Hepatocyte (in vitro differentiated cells): ENCODE results near the gene GLIPR1L1. TPM values are rescaled to one million over a fixed set of nuclear protein-coding genes. Genes with fewer than 3 reads are reported as not detected.

Experiments
- DNase-seq: peaks from one replicate; pipeline ENCODE4 v3.0.0-alpha.2; 2016; ENCODE audit warnings: low spot score
- H2AFZ ChIP-seq: fragments of 200-600 bp; sonication (generic); 2 replicates; pipeline ENCODE4 v1.6.0; 2016; ENCODE audit warnings: antibody characterized with exemption, mild to moderate bottlenecking
- H3K27ac ChIP-seq: fragments of 200-600 bp; sonication (generic); 2 replicates; pipeline ENCODE4 v1.5.1; 2016; ENCODE audit warnings: mild to moderate bottlenecking
- H3K27me3 ChIP-seq: fragments of 200-600 bp; sonication (generic); 2 replicates; pipeline ENCODE4 v1.6.1; 2016
- H3K36me3 ChIP-seq: fragments of 200-600 bp; sonication (generic); replicated peaks from 2 replicates; pipeline ENCODE4 v1.5.1; 2016; ENCODE audit warnings: low read depth; ENCODE audit not compliant: insufficient read depth
- H3K4me1 ChIP-seq: fragments of 200-600 bp; sonication (generic); 2 replicates; pipeline ENCODE4 v1.5.1; 2016; ENCODE audit warnings: mild to moderate bottlenecking, moderate library complexity; ENCODE audit not compliant: insufficient read depth
- H3K4me2 ChIP-seq: fragments of 200-600 bp; sonication (generic); 2 replicates; pipeline ENCODE4 v1.6.0; 2016
- H3K4me3 ChIP-seq: fragments of 200-600 bp; sonication (generic); 2 replicates; pipeline ENCODE4 v1.5.1; 2016; ENCODE audit warnings: mild to moderate bottlenecking
- H3K79me2 ChIP-seq: fragments of 200-600 bp; sonication (generic); 2 replicates; pipeline ENCODE4 v1.6.0; 2017; ENCODE audit warnings: mild to moderate bottlenecking
- H3K9me2 ChIP-seq: fragments of 200-600 bp; sonication (generic); replicated peaks from 2 replicates; pipeline ENCODE4 v1.6.0; 2017; ENCODE audit warnings: mild to moderate bottlenecking; ENCODE audit not compliant: insufficient read depth
- H3K9me3 ChIP-seq: fragments of 200-600 bp; sonication (generic); 2 replicates; pipeline ENCODE4 v1.5.1; 2016; ENCODE audit warnings: low read depth, mild to moderate bottlenecking
- H4K20me1 ChIP-seq: fragments of 200-600 bp; sonication (generic); 2 replicates; pipeline ENCODE4 v1.6.0; 2016; ENCODE audit warnings: mild to moderate bottlenecking; ENCODE audit not compliant: insufficient read depth, poor library complexity, severe bottlenecking
- EZH2 ChIP-seq: fragments of 200-600 bp; sonication (generic); IDR thresholded peaks from 2 replicates; pipeline ENCODE4 v1.6.1; 2016; ENCODE audit warnings: antibody characterized with exemption, mild to moderate bottlenecking, borderline replicate concordance
- EZH2phosphoT487 ChIP-seq: fragments of 200-600 bp; sonication (generic); IDR thresholded peaks from one replicate; pipeline ENCODE4 v1.6.1; 2018; ENCODE audit warnings: antibody characterized with exemption, mild to moderate bottlenecking, low read depth, moderate library complexity; ENCODE audit not compliant: unreplicated experiment, severe bottlenecking
- WGBS: methylation state at CpG from one replicate; pipeline ENCODE4 v1.1.6; 2016; ENCODE audit warnings: low lambda C conversion rate; ENCODE audit errors: missing lambda C conversion rate; 5-methylcytosine and 5-hydroxymethylcytosine counted together
- polyA plus RNA-seq: library from polyadenylated mRNA; unstranded; fragments of >200 nt; fragmentation: Nextera tagmentation; extraction: Ambion mirVana; gene quantifications from 2 replicates; pipeline ENCODE4 v1.2.1, GENCODE V29; 2016
- total RNA-seq: library from RNA; depleted of rRNA; stranded (reverse); fragments of >200 nt; gene quantifications from 2 replicates; pipeline ENCODE4 v1.2.3, GENCODE V29; 2014
- TF ChIP-seq, protein P1 (sequence below): fragments of 200-600 bp; sonication (generic); IDR thresholded peaks from 2 replicates; pipeline ENCODE4 v1.5.1; 2016; ENCODE audit warnings: antibody characterized with exemption, mild to moderate bottlenecking; ENCODE audit not compliant: poor library complexity

GLIPR1L1 gene
- total and polyA plus RNA-seq, 2 experiments from 2014 or later = not detected

- Histone ChIP-seq H4K20me1 (no peaks in the 10 kb centered on the region), H3K9me3 (no peaks in the 10 kb centered on the region), H3K4me3 (no peak overlapping the region), H3K27me3 (no peaks in the 10 kb centered on the region), H3K4me2 (no peak overlapping the region), H3K9me2 (no peaks in the 10 kb centered on the region), H3K36me3 (no peaks in the 10 kb centered on the region), H3K27ac (no peak overlapping the region), H3K4me1 (no peaks in the 10 kb centered on the region), H3K79me2 (no peaks in the 10 kb centered on the region), H2AFZ (no peak overlapping the region)
- DNase-seq = no peak
- 97% methylated on average over 2 of the region's 2 CpGs for WGBS
- TF ChIP-seq EZH2 (no peak), EZH2phosphoT487 (no peak)
- TF ChIP-seq, protein P1, sequence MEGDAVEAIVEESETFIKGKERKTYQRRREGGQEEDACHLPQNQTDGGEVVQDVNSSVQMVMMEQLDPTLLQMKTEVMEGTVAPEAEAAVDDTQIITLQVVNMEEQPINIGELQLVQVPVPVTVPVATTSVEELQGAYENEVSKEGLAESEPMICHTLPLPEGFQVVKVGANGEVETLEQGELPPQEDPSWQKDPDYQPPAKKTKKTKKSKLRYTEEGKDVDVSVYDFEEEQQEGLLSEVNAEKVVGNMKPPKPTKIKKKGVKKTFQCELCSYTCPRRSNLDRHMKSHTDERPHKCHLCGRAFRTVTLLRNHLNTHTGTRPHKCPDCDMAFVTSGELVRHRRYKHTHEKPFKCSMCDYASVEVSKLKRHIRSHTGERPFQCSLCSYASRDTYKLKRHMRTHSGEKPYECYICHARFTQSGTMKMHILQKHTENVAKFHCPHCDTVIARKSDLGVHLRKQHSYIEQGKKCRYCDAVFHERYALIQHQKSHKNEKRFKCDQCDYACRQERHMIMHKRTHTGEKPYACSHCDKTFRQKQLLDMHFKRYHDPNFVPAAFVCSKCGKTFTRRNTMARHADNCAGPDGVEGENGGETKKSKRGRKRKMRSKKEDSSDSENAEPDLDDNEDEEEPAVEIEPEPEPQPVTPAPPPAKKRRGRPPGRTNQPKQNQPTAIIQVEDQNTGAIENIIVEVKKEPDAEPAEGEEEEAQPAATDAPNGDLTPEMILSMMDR = no peak
These were observed 75.4 kb downstream of the GLIPR1L1 start for GRCh38 chr12:75409830-75410229.

GRCh38 chr12:75414671-75415070, 80.2 kb downstream of the GLIPR1L1 start:
- Histone ChIP-seq H3K4me1 (no peaks in the 10 kb centered on the region), H3K79me2 (no peaks in the 10 kb centered on the region), H3K36me3 (no peaks in the 10 kb centered on the region), H3K9me3 (no peaks in the 10 kb centered on the region), H3K9me2 (no peaks in the 10 kb centered on the region), H3K27me3 (no peaks in the 10 kb centered on the region), H3K4me3 (no peak overlapping the region), H3K27ac (no peak overlapping the region), H4K20me1 (no peaks in the 10 kb centered on the region), H2AFZ (no peak overlapping the region), H3K4me2 (no peak overlapping the region)
- no peak for TF ChIP-seq EZH2
- no peak for TF ChIP-seq EZH2phosphoT487
- TF ChIP-seq, protein P1 = no peak
- no peak for DNase-seq
- WGBS = 69% methylated on average over 1 of the region's 1 CpG

DNA sequence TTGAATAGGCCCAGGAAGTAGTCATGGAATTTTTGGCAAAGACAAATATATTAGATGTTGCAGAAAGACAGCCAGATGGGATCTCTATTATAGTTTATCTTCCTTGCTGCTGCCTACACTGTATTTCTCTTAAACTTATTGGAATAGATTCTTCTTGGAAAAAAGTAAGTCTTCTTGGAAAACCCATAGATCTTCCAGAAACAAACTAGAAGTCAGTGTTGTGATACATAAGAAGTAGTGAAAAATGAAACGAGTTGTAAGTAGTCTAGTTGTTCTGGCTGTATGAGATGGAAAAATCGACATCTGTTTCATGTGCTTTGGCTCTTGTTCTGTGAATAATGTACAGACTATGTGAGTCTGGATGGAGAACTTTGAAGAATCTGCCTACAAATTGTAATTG, 85.4 kb downstream of the GLIPR1L1 start:
- Histone ChIP-seq H3K9me2 (no peaks in the 10 kb centered on the region), H3K4me3 (no peak overlapping the region), H3K27ac (no peak overlapping the region), H3K9me3 (no peaks in the 10 kb centered on the region), H3K4me2 (no peak overlapping the region), H3K27me3 (no peaks in the 10 kb centered on the region), H2AFZ (no peak overlapping the region), H4K20me1 (no peaks in the 10 kb centered on the region), H3K79me2 (no peaks in the 10 kb centered on the region), H3K36me3 (no peaks in the 10 kb centered on the region), H3K4me1 (no peaks in the 10 kb centered on the region)
- TF ChIP-seq, protein P1 = no peak
- TF ChIP-seq EZH2phosphoT487 (no peak), EZH2 (no peak)
- WGBS = 84% methylated on average over 2 of the region's 2 CpGs
- no peak for DNase-seq

Other genes starting within 250 kb of the GLIPR1L1 start
- 0.07 TPM in 1 of 2 replicates, not detected in the other for gene KCNC2, start 124.8 kb upstream of the GLIPR1L1 start, total RNA-seq
- not detected in 2 replicates for gene KCNC2, start 124.8 kb upstream of the GLIPR1L1 start, polyA plus RNA-seq
- 2.0 and 2.6 TPM in 2 replicates for gene CAPS2, start 4.3 kb upstream of the GLIPR1L1 start, total RNA-seq
- gene CAPS2, start 4.3 kb upstream of the GLIPR1L1 start, polyA plus RNA-seq = 2.4 and 3.7 TPM in 2 replicates
- gene GLIPR1L2, start 56.4 kb downstream of the GLIPR1L1 start, total RNA-seq = 1.1 TPM in 1 of 2 replicates, not detected in the other
- 0.86 and 0.92 TPM in 2 replicates for gene GLIPR1L2, start 56.4 kb downstream of the GLIPR1L1 start, polyA plus RNA-seq
- 6.9 and 9.6 TPM in 2 replicates for gene GLIPR1, start 146.1 kb downstream of the GLIPR1L1 start, total RNA-seq
- gene GLIPR1, start 146.1 kb downstream of the GLIPR1L1 start, polyA plus RNA-seq = 20.0 and 24.5 TPM in 2 replicates
- 28.2 and 42.8 TPM in 2 replicates for gene KRR1, start 176.9 kb downstream of the GLIPR1L1 start, total RNA-seq
- 23.6 and 29.7 TPM in 2 replicates for gene KRR1, start 176.9 kb downstream of the GLIPR1L1 start, polyA plus RNA-seq